Fibroblast of the aortic adventitia (primary cell): ENCODE measurements around the gene MKRN1. TPM values are rescaled to one million over a fixed set of nuclear protein-coding genes. Genes with fewer than 3 reads are reported as not detected.
"Not testable (repeated sequence)": the region's sequence is repeated elsewhere in the genome, so short reads cannot be mapped to it uniquely, and the experiment has no call there.

Experiments
- DNase-seq: peaks from one replicate; pipeline ENCODE4 v3.0.0-alpha.2; 2010; ENCODE audit warnings: low read depth
- H3K4me3 ChIP-seq: 2 replicates; pipeline ENCODE4 v1.5.1; 2011; ENCODE audit warnings: low read depth, mild to moderate bottlenecking, control low read depth, low read length, moderate library complexity
- CTCF ChIP-seq: IDR thresholded peaks from 2 replicates; pipeline ENCODE4 v1.5.1; 2011; ENCODE audit warnings: mild to moderate bottlenecking, low read length, control low read depth, inconsistent platforms; ENCODE audit not compliant: insufficient read depth
- total RNA-seq: library from RNA; depleted of rRNA; stranded (reverse); fragments of >200 nt; gene quantifications from 2 replicates; pipeline ENCODE4 v1.2.3, GENCODE V29; 2012; ENCODE audit warnings: low replicate concordance

The MKRN1 gene
- total RNA-seq, 1 donor, result 52.6 TPM

DNA sequence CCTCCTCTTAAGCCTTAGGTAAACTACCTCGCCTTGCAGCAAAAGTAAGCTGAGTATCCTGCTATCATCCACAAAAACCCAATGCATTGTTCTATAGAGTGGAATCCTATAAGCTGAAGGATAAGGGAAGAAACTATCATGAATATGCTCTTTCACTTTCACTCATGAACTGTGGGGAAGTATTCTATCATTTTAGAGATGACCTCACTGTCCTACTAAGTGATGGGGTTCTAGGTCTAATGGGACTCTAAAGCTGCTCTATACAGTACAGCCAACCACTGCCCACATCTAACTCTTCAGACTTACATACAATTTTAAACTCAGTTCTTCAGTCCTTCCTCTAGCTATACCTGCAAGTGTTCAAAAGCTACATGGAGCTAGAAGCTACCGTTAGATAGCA lies 16.2 kb downstream of the MKRN1 start:
- no peak for DNase-seq
- H3K4me3 ChIP-seq, result no peak overlapping the region
- no peak for TF ChIP-seq CTCF

DNA sequence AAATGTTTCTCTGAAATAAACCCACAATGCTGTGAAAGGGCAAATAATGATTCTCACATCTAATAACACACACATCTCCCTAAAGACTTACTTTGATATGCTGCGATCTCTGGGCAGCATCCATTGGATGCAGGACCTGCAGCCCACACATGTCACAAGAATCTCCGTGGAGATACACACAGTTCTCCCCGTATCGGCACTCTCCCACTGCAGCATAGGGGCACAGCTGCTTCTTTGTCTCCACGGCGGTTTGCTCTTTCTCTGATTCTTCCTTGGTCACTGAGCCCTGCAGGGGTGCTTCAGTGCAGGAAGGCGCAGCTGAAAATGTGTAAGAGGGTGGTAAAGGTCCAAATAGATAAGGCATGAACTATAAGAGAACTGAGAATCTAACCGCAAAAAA lies 20.4 kb downstream of the MKRN1 start:
- no peak for DNase-seq
- TF ChIP-seq CTCF, result no peak
- no peak overlapping the region for H3K4me3 ChIP-seq

DNA sequence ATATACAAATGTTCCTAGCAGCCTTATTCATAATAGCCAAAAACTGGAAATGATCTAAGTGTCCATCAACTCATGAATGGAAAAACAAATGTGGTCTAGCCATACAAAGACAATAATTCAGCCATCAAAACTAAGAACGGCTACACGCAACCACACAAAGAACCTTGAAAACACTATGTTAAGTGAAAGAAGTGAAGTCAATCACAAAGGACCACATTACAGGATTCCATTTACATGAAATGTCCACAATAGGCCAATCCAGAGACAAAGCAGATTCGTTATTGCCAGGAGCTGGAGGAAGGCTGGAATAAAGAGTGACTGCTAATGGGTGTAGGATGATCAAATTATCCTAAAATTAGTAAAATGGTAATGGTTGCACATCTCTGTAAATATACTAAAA lies 21.1 kb downstream of the MKRN1 start:
- no peak overlapping the region for H3K4me3 ChIP-seq
- DNase-seq, result no peak
- no peak for TF ChIP-seq CTCF

DNA sequence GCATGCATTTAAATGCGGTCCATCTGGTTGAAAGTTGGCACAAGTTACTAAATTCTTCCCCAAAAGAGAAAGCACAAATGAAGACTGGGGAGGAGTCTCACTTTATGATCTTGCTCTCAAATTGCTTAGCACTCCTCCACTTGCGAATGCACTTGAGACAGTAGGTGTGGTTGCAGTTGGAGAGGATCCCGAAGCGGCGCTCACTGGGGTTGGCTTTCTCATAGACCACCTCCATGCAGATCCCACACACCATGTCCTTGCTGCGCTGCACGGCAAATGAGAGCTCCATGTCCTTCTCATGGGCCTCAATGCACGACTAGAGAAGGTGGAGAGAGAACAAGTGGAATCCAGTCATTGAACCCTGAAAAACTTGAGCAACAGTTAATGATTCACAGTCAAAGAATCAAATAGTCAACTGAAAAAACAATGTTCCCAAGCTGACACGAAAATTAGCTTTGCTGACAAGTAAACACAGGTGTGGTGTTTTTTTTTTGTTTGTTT lies 22.7 kb downstream of the MKRN1 start:
- DNase-seq, result no peak
- no peak overlapping the region for H3K4me3 ChIP-seq
- no peak for TF ChIP-seq CTCF

DNA sequence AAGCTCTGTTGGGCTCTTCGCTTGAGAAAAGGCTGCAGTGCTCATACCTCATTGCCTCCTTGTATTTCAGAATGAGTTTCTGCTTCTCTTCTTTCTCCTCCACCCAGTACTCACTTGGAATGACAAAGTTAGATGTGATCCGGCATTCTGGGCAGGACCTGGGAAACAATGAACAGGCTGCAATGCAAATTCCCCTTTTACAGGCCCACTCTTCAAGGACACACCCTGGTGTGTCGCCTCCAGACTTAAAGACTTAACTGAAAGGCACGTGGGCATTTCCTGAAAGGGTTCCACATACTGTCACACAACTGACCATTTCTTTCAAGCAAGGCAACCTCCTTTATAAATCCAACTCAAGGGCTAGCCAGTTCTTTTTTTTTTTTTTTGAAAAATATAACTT lies 23.6 kb downstream of the MKRN1 start:
- no peak for DNase-seq
- no peak for TF ChIP-seq CTCF
- no peak overlapping the region for H3K4me3 ChIP-seq

DNA sequence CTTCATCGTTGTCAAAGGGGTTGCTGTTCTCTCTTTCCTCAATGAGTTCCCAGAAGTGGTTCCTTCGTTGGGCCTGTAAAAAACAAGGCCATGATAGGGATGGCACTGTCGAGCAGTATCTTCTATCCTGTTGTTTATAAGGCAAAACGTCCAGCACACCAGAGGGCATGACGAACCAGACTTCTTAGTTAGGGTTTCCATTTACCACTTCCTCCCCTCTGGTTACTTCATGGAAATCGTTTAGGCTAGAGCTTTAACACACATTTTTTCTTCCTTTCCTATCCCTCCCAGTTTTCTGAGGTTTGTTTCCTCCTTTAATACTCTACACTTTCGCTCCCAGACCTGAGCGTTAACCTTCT lies 24.7 kb downstream of the MKRN1 start:
- no peak for TF ChIP-seq CTCF
- no peak overlapping the region for H3K4me3 ChIP-seq

GRCh38 chr7:140453785-140454656 lies 25.3 kb downstream of the MKRN1 start:
- not testable (repeated sequence) for H3K4me3 ChIP-seq, DNase-seq

More for the DNA sequence above, 24.7 kb downstream of the MKRN1 start:
- DNase-seq, result no peak
